Tibial nerve (tissue), 4 donors: ENCODE data around the gene SLC25A21. TPM values are rescaled to one million over a fixed set of nuclear protein-coding genes. Genes with fewer than 3 reads are reported as not detected.
A peak's percentile ranks its signal among the peaks of the same experiment; 100 is the strongest.

Source experiments
- DNase-seq, 2 donors: peaks; one replicate each; pipeline ENCODE4 v3.0.0-alpha.2; 2019; ENCODE audit warnings: low spot score in 2 of 2
- H3K27ac ChIP-seq, 4 donors: fragments of 200-600 bp; sonication (generic) in 3 of 4; one replicate each; pipeline ENCODE4 v1.5.1; 2017 to 2019; ENCODE audit warnings: mild to moderate bottlenecking in 1 of 4
- H3K27me3 ChIP-seq, 2 donors: fragments of 200-600 bp; sonication (generic) in 1 of 2; one replicate each; pipeline versions ENCODE4 v1.5.1 to v1.6.0; 2017 to 2019
- H3K36me3 ChIP-seq, 3 donors: fragments of 200-600 bp; sonication (generic); one replicate each; pipeline ENCODE4 v1.5.1; 2018 to 2019
- H3K4me1 ChIP-seq, 4 donors: fragments of 200-600 bp; sonication (generic) in 3 of 4; one replicate each; pipeline ENCODE4 v1.5.1; 2017 to 2019
- H3K4me3 ChIP-seq, 4 donors: fragments of 200-600 bp; sonication (generic) in 3 of 4; one replicate each; pipeline ENCODE4 v1.5.1; 2017 to 2019; ENCODE audit warnings: mild to moderate bottlenecking in 1 of 4, moderate library complexity in 1 of 4
- H3K9me3 ChIP-seq, 4 donors: fragments of 200-600 bp; sonication (generic) in 3 of 4; one replicate each; pipeline ENCODE4 v1.5.1; 2017 to 2019
- CTCF ChIP-seq, 5 experiments: fragments of 200-600 bp in 3 of 5; fragments of 450-650 bp in 2 of 5; sonication (generic) in 3 of 5; IDR thresholded peaks; one replicate each; pipeline ENCODE4 v1.5.1; 2016 to 2019; ENCODE audit warnings: antibody characterized with exemption in 5 of 5, mild to moderate bottlenecking in 3 of 5, moderate library complexity in 2 of 5
- EP300 ChIP-seq, 2 donors: sonication (generic); formaldehyde crosslinking; IDR thresholded peaks; one replicate each; pipeline ENCODE4 v1.6.1; 2017; ENCODE audit warnings: antibody characterized with exemption in 2 of 2, mild to moderate bottlenecking in 1 of 2
- POLR2A ChIP-seq, 2 donors: fragments of 450-650 bp; IDR thresholded peaks; one replicate each; pipeline ENCODE4 v1.6.1; 2017; ENCODE audit warnings: antibody characterized with exemption in 2 of 2, mild to moderate bottlenecking in 2 of 2, moderate library complexity in 2 of 2
- WGBS, 2 donors: methylation state at CpG; one replicate each; pipeline ENCODE4 v1.1.5; 2018; 5-methylcytosine and 5-hydroxymethylcytosine counted together
- small RNA-seq: library from RNA; depleted of rRNA; stranded (forward); fragments of <200 nt; gene quantifications from one replicate; pipeline ENCODE3, GENCODE V24; 2016
- total RNA-seq, 4 donors: library from RNA; depleted of rRNA; stranded (reverse); fragments of >200 nt; gene quantifications; one replicate each; pipeline ENCODE4 v1.1.0, GENCODE V29; 2016

The SLC25A21 gene
- total RNA-seq, 4 donors from 2014 or later: 0.30 to 0.98 (median 0.42) TPM; not detected in 1

GRCh38 chr14:36647824-36648753, 524.3 kb downstream of the SLC25A21 start:
- 10 to 13% methylated on average over 45 to 47 of the region's 62 CpGs for WGBS, 2 donors
- no peaks in the 10 kb centered on the region for H3K36me3 ChIP-seq
- DNase-seq: no peak
- peak in 4 of 5 experiments; percentile 29 to 72 (median 60) for TF ChIP-seq CTCF (IDR thresholded peaks at IDR 0.05)
- TF ChIP-seq EP300 (IDR thresholded peaks at IDR 0.05): no peak
- no peak overlapping the region for H3K27ac ChIP-seq
- H3K4me1 ChIP-seq: peaks cover 0 to 24% (median 11%) of the 10 kb centered on the region in 4 donors
- peak overlapping the region; percentile 26 to 56 (median 42) for H3K4me3 ChIP-seq
- H3K27me3 ChIP-seq: peaks cover 0 to 83% of the 10 kb centered on the region in 2 donors
- H3K9me3 ChIP-seq: no peaks in the 10 kb centered on the region

GRCh38 chr14:36647417-36647823, 525.0 kb downstream of the SLC25A21 start:
- Histone ChIP-seq H3K27me3 (peaks cover 0 to 76% of the 10 kb centered on the region in 2 donors), H3K27ac (no peak overlapping the region), H3K9me3 (no peaks in the 10 kb centered on the region), H3K4me3 (peak overlapping the region; percentile 26 to 56 (median 42)), H3K36me3 (no peaks in the 10 kb centered on the region), H3K4me1 (peaks cover 0 to 24% (median 11%) of the 10 kb centered on the region in 4 donors)
- no peak for TF ChIP-seq CTCF (IDR thresholded peaks at IDR 0.05)
- DNase-seq: no peak
- 3 to 4% methylated on average over 10 to 22 of the region's 34 CpGs for WGBS, 2 donors

- DNase-seq: no peak
- WGBS, 2 donors: 2 to 7% methylated on average over 39 to 44 of the region's 55 CpGs
- peaks cover 0 to 24% (median 11%) of the 10 kb centered on the region in 4 donors for H3K4me1 ChIP-seq
- TF ChIP-seq CTCF (IDR thresholded peaks at IDR 0.05) (peak in 3 of 5 experiments; percentile 20 to 55 (median 20)), EP300 (IDR thresholded peaks at IDR 0.05) (no peak), POLR2A (IDR thresholded peaks at IDR 0.05) (no peak)
- peaks cover 0 to 70% of the 10 kb centered on the region in 2 donors for H3K27me3 ChIP-seq
- no peak overlapping the region for H3K27ac ChIP-seq
- no peaks in the 10 kb centered on the region for H3K9me3 ChIP-seq
- peak overlapping the region; percentile 26 to 56 (median 42) for H3K4me3 ChIP-seq
- no peaks in the 10 kb centered on the region for H3K36me3 ChIP-seq
Measured at GRCh38 chr14:36646664-36647416, 525.6 kb downstream of the SLC25A21 start.

- 79 to 81% methylated on average over 3 of the region's 3 CpGs for WGBS, 2 donors
- H3K36me3 ChIP-seq: no peaks in the 10 kb centered on the region
- H3K4me1 ChIP-seq: no peaks in the 10 kb centered on the region
- no peak overlapping the region for H3K4me3 ChIP-seq
- H3K27ac ChIP-seq: no peak overlapping the region
- DNase-seq: no peak
- H3K9me3 ChIP-seq: peaks cover 0 to 3% (median 0%) of the 10 kb centered on the region in 4 donors
- no peak for TF ChIP-seq POLR2A (IDR thresholded peaks at IDR 0.05)
- no peak for TF ChIP-seq CTCF (IDR thresholded peaks at IDR 0.05)
- no peak for TF ChIP-seq EP300 (IDR thresholded peaks at IDR 0.05)
- peaks cover 0 to 13% of the 10 kb centered on the region in 2 donors for H3K27me3 ChIP-seq
Measured at GRCh38 chr14:36633580-36633979, 538.8 kb downstream of the SLC25A21 start.

Small RNA genes within 50 kb of the gene (small RNA-seq; reads per million reads assigned to genes)
- not detected for gene MIR4503
- not detected for gene RNU6-273P

Other genes starting within 250 kb of the SLC25A21 start
- 10 to 100 TPM; 11.4 to 25.7 (median 18.9) TPM for gene MIPOL1, start 25.3 kb upstream of the SLC25A21 start, total RNA-seq